ENCODE data around the gene KCNJ10.

Gene KCNJ10

GRCh38 chr1:159952932-159953331, 117.0 kb downstream of the KCNJ10 start:
- TF ChIP-seq CTCF (IDR thresholded peaks at IDR 0.05; ENCODE audit: insufficient read depth, low read depth, low read length, missing control alignments): no peak
- no peak for DNase-seq (ENCODE audit: low read depth)
- no peak overlapping the region for H3K4me3 ChIP-seq (ENCODE audit: low read depth, low read length)

GRCh38 chr1:159951551-159951950, 118.4 kb downstream of the KCNJ10 start:
- TF ChIP-seq CTCF (IDR thresholded peaks at IDR 0.05; ENCODE audit: insufficient read depth, low read depth, low read length, missing control alignments): no peak
- DNase-seq (ENCODE audit: low read depth): no peak
- H3K4me3 ChIP-seq (ENCODE audit: low read depth, low read length): no peak overlapping the region

GRCh38 chr1:159951016-159951415, 118.9 kb downstream of the KCNJ10 start:
- no peak for DNase-seq (ENCODE audit: low read depth)
- no peak overlapping the region for H3K4me3 ChIP-seq (ENCODE audit: low read depth, low read length)
- TF ChIP-seq CTCF (IDR thresholded peaks at IDR 0.05; ENCODE audit: insufficient read depth, low read depth, low read length, missing control alignments): no peak

- no peak for DNase-seq (ENCODE audit: low read depth)
- TF ChIP-seq CTCF (IDR thresholded peaks at IDR 0.05; ENCODE audit: insufficient read depth, low read depth, low read length, missing control alignments): no peak
- H3K4me3 ChIP-seq (ENCODE audit: low read depth, low read length): no peak overlapping the region
Observed at GRCh38 chr1:159949981-159950381, 120.0 kb downstream of the KCNJ10 start.

GRCh38 chr1:159949123-159949522, 120.8 kb downstream of the KCNJ10 start:
- no peak overlapping the region for H3K4me3 ChIP-seq (ENCODE audit: low read depth, low read length)
- no peak for DNase-seq (ENCODE audit: low read depth)
- no peak for TF ChIP-seq CTCF (IDR thresholded peaks at IDR 0.05; ENCODE audit: insufficient read depth, low read depth, low read length, missing control alignments)
